ENCODE results near the gene CPE.
A peak's percentile ranks its signal among the peaks of the same experiment; 100 is the strongest.

Gene CPE

GRCh38 chr4:165367040-165367439 lies 11.8 kb upstream of the CPE start:
- no peak for DNase-seq

GRCh38 chr4:165368114-165368513 lies 10.7 kb upstream of the CPE start:
- no peak for DNase-seq

DNA sequence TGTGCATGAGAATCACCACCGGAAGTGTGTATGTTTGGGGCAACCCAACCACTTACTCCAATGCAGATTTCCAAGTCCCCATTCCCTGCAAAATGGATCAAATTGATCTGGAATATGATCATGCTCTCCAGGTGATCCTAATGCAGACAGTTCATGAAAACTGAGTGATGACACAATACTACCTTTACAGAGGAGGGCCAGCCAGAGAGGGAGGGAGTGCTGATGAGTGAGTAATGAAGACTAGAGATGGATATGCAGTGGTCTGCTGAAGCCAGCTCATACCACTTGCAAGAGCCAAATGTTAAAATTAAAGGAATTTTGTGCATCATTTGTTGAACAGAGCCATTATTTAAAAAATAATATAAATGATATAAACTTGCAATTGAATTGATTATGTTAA lies 10.2 kb upstream of the CPE start:
- DNase-seq, result no peak

DNA sequence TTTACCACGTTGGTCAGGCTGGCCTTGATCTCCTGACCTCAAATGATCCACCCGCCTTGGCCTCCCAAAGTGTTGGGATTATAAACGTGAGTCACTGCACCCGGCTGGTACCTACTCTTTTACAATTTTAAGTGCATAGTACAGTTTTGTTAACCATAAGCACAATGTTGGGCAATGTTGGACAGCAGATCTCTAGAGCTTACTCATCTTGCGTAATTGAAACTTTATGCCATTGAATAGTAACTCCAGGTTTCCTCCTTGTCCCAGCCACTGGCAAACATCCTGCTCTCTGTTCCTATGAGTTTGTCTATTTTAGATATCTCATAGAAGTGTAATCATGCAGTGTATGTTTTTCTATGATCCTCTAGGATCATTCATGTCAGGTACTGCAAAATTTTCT lies 9.3 kb upstream of the CPE start:
- DNase-seq, result no peak

DNA sequence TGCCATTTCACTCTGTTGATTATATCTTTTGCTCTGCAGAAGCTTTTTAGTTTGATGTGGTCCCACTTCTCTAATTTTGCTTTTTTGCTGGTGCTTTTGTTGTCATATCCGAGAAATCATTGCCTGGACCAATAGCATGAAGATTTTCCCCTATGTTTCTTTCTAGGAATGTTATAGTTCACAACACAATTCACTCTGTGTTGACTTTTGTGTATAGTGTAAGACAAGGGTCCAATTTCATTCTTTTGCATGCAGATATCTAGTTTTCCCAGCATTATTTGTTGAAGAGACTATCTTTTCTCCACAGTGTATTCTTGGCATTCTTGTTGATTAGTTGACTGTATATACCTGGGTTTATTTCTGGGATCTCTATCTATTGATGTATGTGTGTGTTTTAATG lies 8.3 kb upstream of the CPE start:
- DNase-seq, result no peak

DNA sequence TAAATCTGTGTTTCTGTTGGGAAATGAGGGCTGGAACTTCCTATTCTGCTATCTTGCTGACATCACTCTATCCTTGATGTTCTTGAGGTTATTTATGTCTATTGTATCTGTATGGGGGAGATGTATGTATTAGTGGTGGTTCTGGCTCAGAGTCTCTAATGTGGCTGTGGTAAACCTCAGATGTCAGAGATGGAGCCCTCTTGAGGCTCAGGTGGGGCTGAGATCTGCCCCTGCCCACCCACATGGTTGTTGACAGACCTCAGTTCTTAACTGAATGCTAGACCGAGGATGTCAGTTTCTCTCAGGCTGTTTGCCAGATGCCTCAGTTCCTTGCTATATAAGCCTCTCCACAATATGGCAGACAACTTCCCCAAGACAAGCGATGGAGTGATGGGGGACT lies 3.3 kb upstream of the CPE start:
- DNase-seq, result no peak

- no peak for DNase-seq
Measured at GRCh38 chr4:165378398-165378744, 437 bp upstream of the CPE start.

DNA sequence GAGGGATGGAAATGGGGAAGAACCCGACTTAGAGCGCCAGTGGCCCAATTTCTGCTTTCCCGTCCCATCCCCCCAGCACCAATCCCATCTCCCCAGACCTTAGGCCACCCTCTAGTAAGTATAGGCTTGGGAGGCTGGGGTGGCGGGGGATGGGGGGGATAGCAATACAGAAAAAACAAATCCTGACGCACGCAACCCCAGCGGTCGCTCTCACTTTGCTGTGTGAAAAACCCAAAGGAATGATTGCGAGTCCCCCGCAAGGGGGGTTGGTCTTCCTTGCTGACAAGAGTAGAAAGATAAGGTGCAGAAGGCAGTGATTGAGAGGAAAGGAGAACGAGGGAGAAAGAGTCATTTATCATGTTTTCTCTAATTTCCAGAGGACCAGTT lies 863 bp downstream of the CPE start:
- DNase-seq, result peak; percentile 76

GRCh38 chr4:165380805-165381204 lies 2.0 kb downstream of the CPE start:
- DNase-seq, result no peak

DNA sequence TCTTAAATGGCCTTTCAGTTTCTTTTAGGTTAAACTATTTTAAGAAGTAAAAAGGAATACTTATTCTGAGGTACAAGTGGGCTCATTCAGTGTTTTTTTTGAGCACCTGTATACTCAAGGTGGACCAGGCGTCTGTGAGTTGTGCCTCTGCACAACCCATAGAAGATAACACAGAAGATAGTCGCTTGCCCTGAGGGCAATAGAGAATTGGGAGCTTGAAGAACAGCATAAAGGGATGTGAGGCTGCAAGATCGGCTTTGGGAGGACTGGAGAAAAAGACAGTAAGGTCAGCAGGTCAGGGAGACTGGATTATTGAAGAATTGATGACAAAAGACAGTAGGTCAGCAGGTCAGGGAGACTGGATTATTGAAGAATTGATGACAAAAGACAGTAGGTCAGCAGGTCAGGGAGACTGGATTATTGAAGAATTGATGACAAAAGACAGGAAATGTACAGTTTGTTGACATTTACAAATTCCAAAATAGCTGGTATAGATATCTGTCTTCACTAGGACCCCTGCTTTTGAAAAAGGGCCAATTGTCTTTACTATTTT lies 3.1 kb downstream of the CPE start:
- DNase-seq, result no peak

DNA sequence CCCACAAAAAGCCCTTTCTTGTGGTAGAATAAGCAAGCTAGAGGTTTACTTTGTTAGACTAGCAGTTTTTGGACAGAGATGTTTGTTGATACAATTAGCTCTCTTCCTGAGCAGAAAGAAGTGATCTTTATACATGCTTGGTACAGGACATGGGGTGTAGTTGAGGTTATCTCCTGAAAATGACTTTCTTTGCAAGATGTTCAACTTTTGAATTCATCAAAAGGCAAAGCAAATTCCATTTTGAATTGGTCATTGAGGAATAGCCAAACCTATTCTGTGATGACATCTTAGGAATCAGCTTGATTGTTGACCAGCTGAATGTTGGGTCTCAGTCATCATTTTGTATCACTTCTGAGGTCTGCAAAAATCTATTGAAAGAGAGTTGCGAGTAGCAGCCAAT lies 3.8 kb downstream of the CPE start:
- DNase-seq, result no peak

DNA sequence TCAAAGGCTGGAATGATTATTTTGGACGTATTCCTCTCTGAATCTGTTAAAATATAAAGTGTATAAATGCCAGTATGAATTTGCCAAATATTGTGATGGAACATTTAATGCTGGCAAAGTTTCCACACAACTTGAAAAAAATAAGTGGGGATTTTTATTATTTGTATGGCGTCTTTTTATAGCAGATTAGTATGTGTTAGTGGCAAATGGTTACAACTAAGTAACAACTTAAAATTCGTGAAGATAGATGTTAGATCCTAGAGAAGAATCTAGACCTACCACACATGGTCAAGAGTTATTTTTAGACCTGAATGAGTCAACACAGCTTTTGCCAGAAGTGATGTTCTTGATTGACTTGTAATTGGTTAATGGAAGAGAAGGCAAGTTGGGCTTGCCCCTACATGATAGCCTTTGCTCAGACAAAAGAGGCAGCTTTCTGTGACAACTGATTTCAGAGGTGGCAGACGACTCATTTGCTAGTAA lies 4.8 kb downstream of the CPE start:
- DNase-seq, result no peak

DNA sequence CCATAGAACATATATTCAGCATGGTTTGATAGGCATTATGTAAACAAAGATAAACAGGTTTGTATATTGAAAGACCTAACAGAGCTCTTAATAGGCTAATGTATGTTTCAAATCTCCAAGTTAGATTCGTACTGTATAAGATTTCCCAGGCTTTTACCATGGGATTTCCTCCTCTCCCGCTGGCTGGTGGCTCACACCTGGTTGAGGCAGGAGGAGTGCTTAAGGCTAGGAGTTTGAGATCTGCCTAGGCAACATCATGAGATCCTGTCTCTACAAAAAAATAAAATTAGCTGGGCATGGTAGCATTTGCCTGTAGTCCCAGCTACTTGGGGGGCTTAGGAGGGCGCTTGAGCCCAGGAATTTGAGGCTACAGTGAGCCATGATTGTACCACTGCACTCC lies 5.4 kb downstream of the CPE start:
- DNase-seq, result no peak

- no peak for DNase-seq
Measured at GRCh38 chr4:165384598-165384997, 5.8 kb downstream of the CPE start.

- no peak for DNase-seq
Measured at GRCh38 chr4:165385126-165385525, 6.3 kb downstream of the CPE start.

DNA sequence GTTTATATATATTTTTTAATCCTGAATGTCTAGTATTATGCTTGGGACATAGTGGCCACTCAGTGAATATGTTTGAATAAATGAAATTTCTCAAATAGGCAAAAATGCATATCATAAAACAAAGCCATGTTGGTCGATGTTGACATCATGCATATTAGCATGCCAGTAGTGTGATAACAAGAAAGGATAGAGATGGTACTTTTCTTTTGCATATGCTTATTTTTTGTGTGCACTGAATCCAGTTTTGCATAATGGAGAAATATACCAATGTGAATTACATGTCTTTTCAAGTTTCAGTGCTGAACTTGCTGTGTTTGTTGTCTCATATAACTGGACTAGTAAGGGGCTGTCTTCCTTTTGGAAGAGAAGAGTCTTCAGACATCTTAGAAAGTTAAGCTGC lies 7.5 kb downstream of the CPE start:
- DNase-seq, result no peak

DNA sequence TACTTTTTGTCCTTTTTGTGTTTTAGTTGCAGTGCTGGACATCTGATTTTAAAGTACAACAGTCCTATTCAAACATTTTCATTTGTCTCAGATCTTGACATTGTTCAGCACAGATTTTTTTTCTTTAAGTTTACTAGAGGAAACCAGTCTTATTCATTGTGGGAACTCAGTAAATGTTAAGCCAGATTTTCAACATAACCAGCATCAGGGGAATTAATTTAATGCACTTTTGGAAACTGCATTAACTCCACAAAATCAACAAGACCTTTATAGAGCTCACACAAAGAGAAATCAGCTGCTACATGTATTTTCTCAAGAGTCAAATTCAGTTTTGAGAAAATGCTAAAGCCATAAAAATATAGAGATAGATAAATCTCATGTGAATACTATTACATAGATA lies 9.9 kb downstream of the CPE start:
- no peak for DNase-seq

DNA sequence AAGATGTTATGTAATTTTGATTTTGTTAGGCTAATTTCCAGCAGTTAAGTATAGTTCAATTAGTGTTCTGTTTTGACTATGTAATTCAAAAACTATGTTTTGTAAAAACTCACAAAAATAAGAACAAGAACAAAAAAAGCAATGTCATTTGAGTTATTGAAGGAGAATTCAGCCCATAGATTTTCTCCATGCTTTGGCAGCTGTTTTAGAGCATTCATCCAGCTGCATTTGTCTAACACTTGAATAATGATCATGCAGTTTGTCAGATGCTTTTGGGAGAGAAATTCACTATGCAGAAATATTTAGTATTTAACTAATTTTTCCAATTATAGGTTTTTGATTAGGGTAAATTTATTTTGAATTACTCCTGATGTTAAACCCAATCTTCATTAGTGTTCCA lies 14.2 kb downstream of the CPE start:
- no peak for DNase-seq

DNA sequence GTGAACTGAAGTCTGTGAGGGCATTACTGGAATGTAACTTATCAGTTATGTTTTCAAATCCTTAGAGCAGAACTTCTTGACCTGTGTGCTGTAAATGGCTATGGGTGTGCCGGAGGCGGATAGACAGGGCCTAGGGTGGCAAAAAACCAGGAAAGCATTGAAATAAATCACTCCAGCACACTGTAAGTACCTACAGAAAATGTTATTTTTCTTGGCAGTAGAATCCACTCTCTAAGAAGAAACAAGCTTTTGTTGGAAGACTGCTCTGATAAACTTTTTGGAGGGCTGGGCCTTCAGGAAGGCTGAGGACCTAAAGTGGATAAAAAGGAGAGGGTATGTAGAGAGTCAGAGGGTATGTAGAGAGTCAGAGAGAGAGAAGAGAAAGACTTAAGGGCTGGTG lies 14.9 kb downstream of the CPE start:
- DNase-seq, result no peak

DNA sequence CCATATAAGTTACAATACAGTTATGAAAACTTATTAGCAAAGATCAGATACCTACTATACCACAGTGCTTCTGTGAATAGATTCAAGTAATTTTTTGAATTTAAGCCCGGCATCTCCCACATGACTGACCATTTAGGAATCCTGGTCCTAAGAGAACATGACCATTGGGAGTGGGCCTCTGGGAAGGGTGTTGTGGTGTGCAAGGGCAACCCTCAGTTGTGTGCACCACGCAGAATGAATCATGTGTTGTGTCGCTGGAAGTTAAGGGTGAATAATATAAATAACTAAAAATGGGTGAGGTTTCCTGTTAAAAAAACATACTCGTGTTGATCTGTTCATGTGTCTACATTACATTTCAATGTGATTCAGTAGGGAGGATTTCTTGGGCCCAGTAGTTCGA lies 15.5 kb downstream of the CPE start:
- no peak for DNase-seq

DNA sequence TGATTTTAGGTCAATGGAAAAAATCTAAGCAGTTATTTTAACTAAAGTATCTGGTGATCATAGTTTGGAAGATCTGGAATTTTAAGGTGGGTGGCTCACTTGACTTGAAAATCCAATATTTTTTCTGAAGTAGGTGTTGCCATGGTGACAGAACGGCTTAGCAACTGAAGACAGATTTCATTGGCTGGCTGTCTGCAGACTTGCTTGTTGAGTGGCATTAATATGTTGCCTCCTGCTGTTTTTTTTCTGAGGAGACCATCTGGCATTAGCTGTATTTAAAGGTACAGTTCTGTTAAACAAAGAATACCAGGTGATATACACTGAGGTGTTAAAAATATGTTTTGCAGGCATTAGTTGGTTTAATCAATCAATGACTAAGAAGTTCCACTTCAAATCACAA lies 19.8 kb downstream of the CPE start:
- DNase-seq, result no peak

DNA sequence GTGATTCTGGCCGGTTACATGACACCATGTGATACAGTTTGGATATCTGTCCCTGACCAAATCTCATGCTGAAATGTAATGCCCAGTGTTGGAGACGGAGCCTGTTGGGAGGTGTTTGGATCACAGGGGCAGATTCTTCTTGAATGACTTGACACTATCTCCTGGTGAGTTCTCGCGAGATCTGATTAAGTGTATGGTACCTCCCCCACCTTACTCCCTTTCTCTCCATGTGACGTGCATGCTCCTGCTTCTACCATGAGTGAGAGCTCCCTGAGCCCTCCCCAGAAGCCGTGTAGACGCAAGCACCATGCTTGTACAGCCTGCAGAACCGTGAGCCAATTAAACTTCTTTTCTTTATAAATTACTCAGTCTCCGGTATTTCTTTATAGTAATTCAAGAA lies 23.6 kb downstream of the CPE start:
- DNase-seq, result no peak

GRCh38 chr4:165403048-165403447 lies 24.2 kb downstream of the CPE start:
- DNase-seq, result no peak

DNA sequence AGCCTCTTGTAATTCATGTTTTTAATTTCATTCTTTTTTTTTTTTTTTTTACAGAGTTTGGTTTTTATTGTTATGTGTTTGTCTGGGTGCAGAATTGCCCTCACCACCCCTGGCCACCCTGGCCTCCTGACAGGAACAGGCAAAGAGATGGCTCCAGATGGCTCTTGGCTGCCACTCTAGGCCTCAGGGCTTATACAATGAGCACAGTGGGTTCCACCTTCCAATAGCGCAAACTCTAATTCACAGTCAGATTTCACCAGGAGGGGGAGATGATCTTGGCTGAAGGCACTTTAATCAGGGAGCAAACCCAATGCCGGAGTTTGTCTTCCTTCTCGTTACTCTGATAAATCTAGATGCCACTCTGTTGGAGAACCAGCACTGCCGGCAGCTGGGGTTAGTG lies 24.8 kb downstream of the CPE start:
- no peak for DNase-seq

DNA sequence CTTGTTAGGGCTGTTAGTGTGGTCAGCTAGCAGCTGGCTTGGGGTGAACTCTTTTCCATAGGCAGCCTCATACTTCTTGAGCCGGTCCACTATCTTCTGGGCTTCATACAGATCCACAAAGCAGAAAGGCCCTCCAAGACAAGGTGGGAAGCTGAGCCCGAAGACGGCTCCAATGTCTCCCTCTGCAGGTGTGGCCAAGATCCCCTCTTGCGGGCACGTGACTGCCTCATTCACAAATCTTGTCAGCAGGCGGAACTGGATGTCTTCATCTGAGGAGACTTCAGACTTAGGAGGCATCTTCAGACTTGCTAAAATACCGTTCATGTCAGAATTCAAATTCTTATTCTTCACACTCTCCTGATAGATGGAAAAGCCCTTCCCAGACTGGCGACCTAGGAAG lies 25.3 kb downstream of the CPE start:
- no peak for DNase-seq

DNA sequence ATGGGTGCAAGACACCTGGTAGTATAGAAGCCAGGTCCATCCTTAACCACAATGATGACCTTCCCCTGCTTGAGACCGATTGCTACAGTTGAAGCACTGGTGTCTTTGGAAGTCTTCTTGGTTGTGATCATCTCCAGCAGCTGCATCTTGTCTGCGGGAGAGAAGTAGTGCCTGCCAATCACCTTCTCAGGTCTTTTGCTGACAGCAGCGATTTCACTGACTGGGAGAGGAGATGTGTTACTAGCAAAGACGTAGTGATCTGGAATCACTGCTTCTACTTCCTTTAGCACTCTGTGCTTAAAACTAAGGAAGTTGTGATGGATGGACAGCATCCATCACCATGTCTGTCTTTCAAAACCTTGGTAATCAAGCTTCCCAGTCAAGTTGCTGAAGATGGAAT lies 25.9 kb downstream of the CPE start:
- no peak for DNase-seq
